Measurements from ENCODE around the gene ABHD2. TPM values are rescaled to one million over a fixed set of nuclear protein-coding genes. Genes with fewer than 3 reads are reported as not detected.

The ABHD2 gene
- total RNA-seq, 1 donor, result 115 TPM

- Histone ChIP-seq H3K4me2 (ENCODE audit: insufficient read depth, low read length) (no peak overlapping the region), H3K27me3 (ENCODE audit: insufficient read depth, low read length) (no peaks in the 10 kb centered on the region), H3K4me1 (ENCODE audit: insufficient read depth, low read length) (peaks cover 33% of the 10 kb centered on the region), H4K20me1 (ENCODE audit: insufficient read depth, low read length) (no peaks in the 10 kb centered on the region), H3K9me3 (ENCODE audit: low read depth, low read length) (no peaks in the 10 kb centered on the region), H3K36me3 (ENCODE audit: insufficient read depth, low read length) (peaks cover 17% of the 10 kb centered on the region), H3K79me2 (ENCODE audit: insufficient read depth, low read length) (no peaks in the 10 kb centered on the region), H3K4me3 (ENCODE audit: insufficient read depth, low read length) (no peak overlapping the region), H2AFZ (ENCODE audit: low read length) (no peak overlapping the region), H3K27ac (ENCODE audit: low read depth, low read length) (no peak overlapping the region)
- no peak for DNase-seq (ENCODE audit: insufficient read length, low spot score, missing footprints)
- no peak for TF ChIP-seq CTCF (IDR thresholded peaks at IDR 0.05; ENCODE audit: extremely low read depth, low read depth, low read length)
Observed at GRCh38 chr15:89200182-89200581, 111.9 kb downstream of the ABHD2 start.

- Histone ChIP-seq H3K4me3 (ENCODE audit: insufficient read depth, low read length) (no peak overlapping the region), H3K36me3 (ENCODE audit: insufficient read depth, low read length) (peaks cover 14% of the 10 kb centered on the region), H3K9me3 (ENCODE audit: low read depth, low read length) (no peaks in the 10 kb centered on the region), H3K4me2 (ENCODE audit: insufficient read depth, low read length) (no peak overlapping the region), H3K27ac (ENCODE audit: low read depth, low read length) (no peak overlapping the region), H2AFZ (ENCODE audit: low read length) (no peak overlapping the region), H3K4me1 (ENCODE audit: insufficient read depth, low read length) (peaks cover 22% of the 10 kb centered on the region), H3K79me2 (ENCODE audit: insufficient read depth, low read length) (no peaks in the 10 kb centered on the region), H4K20me1 (ENCODE audit: insufficient read depth, low read length) (no peaks in the 10 kb centered on the region), H3K27me3 (ENCODE audit: insufficient read depth, low read length) (no peaks in the 10 kb centered on the region)
- no peak for DNase-seq (ENCODE audit: insufficient read length, low spot score, missing footprints)
- no peak for TF ChIP-seq CTCF (IDR thresholded peaks at IDR 0.05; ENCODE audit: extremely low read depth, low read depth, low read length)
Observed at GRCh38 chr15:89201465-89202005, 113.3 kb downstream of the ABHD2 start.

- Histone ChIP-seq H4K20me1 (ENCODE audit: insufficient read depth, low read length) (no peaks in the 10 kb centered on the region), H3K4me3 (ENCODE audit: insufficient read depth, low read length) (no peak overlapping the region), H3K36me3 (ENCODE audit: insufficient read depth, low read length) (peaks cover 3% of the 10 kb centered on the region), H3K4me2 (ENCODE audit: insufficient read depth, low read length) (no peak overlapping the region), H3K9me3 (ENCODE audit: low read depth, low read length) (no peaks in the 10 kb centered on the region), H3K27ac (ENCODE audit: low read depth, low read length) (no peak overlapping the region), H3K4me1 (ENCODE audit: insufficient read depth, low read length) (peaks cover 9% of the 10 kb centered on the region), H2AFZ (ENCODE audit: low read length) (no peak overlapping the region), H3K79me2 (ENCODE audit: insufficient read depth, low read length) (no peaks in the 10 kb centered on the region), H3K27me3 (ENCODE audit: insufficient read depth, low read length) (no peaks in the 10 kb centered on the region)
- no peak for DNase-seq (ENCODE audit: insufficient read length, low spot score, missing footprints)
- TF ChIP-seq CTCF (IDR thresholded peaks at IDR 0.05; ENCODE audit: extremely low read depth, low read depth, low read length), result no peak
Observed at GRCh38 chr15:89203705-89204273, 115.5 kb downstream of the ABHD2 start.

GRCh38 chr15:89205991-89206585 lies 117.8 kb downstream of the ABHD2 start:
- peaks cover 2% of the 10 kb centered on the region for H3K27me3 ChIP-seq (ENCODE audit: insufficient read depth, low read length)
- no peak overlapping the region for H3K4me2 ChIP-seq (ENCODE audit: insufficient read depth, low read length)
- no peaks in the 10 kb centered on the region for H3K79me2 ChIP-seq (ENCODE audit: insufficient read depth, low read length)
- H4K20me1 ChIP-seq (ENCODE audit: insufficient read depth, low read length), result no peaks in the 10 kb centered on the region
- H3K36me3 ChIP-seq (ENCODE audit: insufficient read depth, low read length), result no peaks in the 10 kb centered on the region
- H3K9me3 ChIP-seq (ENCODE audit: low read depth, low read length), result no peaks in the 10 kb centered on the region
- TF ChIP-seq CTCF (IDR thresholded peaks at IDR 0.05; ENCODE audit: extremely low read depth, low read depth, low read length), result no peak
- no peak overlapping the region for H2AFZ ChIP-seq (ENCODE audit: low read length)
- H3K4me1 ChIP-seq (ENCODE audit: insufficient read depth, low read length), result peaks cover 9% of the 10 kb centered on the region
- no peak overlapping the region for H3K4me3 ChIP-seq (ENCODE audit: insufficient read depth, low read length)
- DNase-seq (ENCODE audit: insufficient read length, low spot score, missing footprints), result no peak
- no peak overlapping the region for H3K27ac ChIP-seq (ENCODE audit: low read depth, low read length)
